ENCODE results near the gene POGZ. TPM values are rescaled to one million over a fixed set of nuclear protein-coding genes. Genes with fewer than 3 reads are reported as not detected.

Gene POGZ
- total RNA-seq, 1 experiment from 2014 or later, result 102 TPM

GRCh38 chr1:151444783-151445177, 14.5 kb downstream of the POGZ start:
- no peak overlapping the region for H3K56ac ChIP-seq (ENCODE audit: insufficient read length, low read depth, low read length)
- no peak overlapping the region for H2BK5ac ChIP-seq (ENCODE audit: insufficient read length, low read length)
- no peak overlapping the region for H3K9ac ChIP-seq (ENCODE audit: extremely low read depth, insufficient read length, low read length)
- no peak overlapping the region for H3K27ac ChIP-seq (ENCODE audit: insufficient read length, low read depth, low read length)
- H3K18ac ChIP-seq (ENCODE audit: insufficient read length, low read depth, low read length), result no peak overlapping the region
- H3T11ph ChIP-seq (ENCODE audit: low read length), result no peak overlapping the region
- H3K79me2 ChIP-seq (ENCODE audit: insufficient read depth, low read length), result peaks cover 50% of the 10 kb centered on the region; the same call in 1 of the 2 replicates
- no peak overlapping the region for H2BK12ac ChIP-seq (ENCODE audit: insufficient read length, low read depth, low read length)
- H3K27me3 ChIP-seq (ENCODE audit: insufficient read depth, low read length), result no peaks in the 10 kb centered on the region
- H3K23me2 ChIP-seq (ENCODE audit: insufficient read length, low read depth, low read length, poor library complexity, severe bottlenecking), result no peaks in the 10 kb centered on the region
- H2AK5ac ChIP-seq (ENCODE audit: insufficient read length, low read length), result no peak overlapping the region
- no peak overlapping the region for H4K8ac ChIP-seq (replicated peaks; ENCODE audit: insufficient read length, low read depth, low read length)
- no peaks in the 10 kb centered on the region for H3K9me3 ChIP-seq (ENCODE audit: control insufficient read depth, low read depth, low read length)
- no peak for DNase-seq
- no peak overlapping the region for H2BK120ac ChIP-seq (ENCODE audit: low read depth, low read length, poor library complexity, severe bottlenecking)
- Mint-ChIP-seq H3K4me3 (no peak overlapping the region), H3K27ac (peak overlapping the region in 2 of 3 experiments; percentile 10 to 94; a peak in 3 of 7 replicates), H3K36me3 (ENCODE audit: insufficient read depth in 1 of 3, low read depth in 3 of 3) (peaks cover 5 to 26% (median 21%) of the 10 kb centered on the region in 3 experiments; a peak in 5 of 7 replicates), H3K27me3 (ENCODE audit: low read depth) (no peaks in the 10 kb centered on the region), H3K4me1 (peaks cover 7 to 16% of the 10 kb centered on the region in 2 experiments), H3K9me3 (no peaks in the 10 kb centered on the region)
- H2AFZ ChIP-seq (ENCODE audit: low read length), result no peak overlapping the region
- H3K79me1 ChIP-seq (ENCODE audit: insufficient read depth, low read depth, low read length, poor library complexity, severe bottlenecking), result peaks cover 13% of the 10 kb centered on the region
- no peak overlapping the region for H3K23ac ChIP-seq (ENCODE audit: insufficient read length, low read depth, low read length)
- H3K14ac ChIP-seq (ENCODE audit: insufficient read depth, low read length), result no peak overlapping the region
- WGBS (ENCODE audit: extremely low coverage, insufficient read length, low lambda C conversion rate), result no CpG with 5 or more reads among the region's 4 CpGs
- H3K4me1 ChIP-seq (ENCODE audit: insufficient read depth, low read length), result no peaks in the 10 kb centered on the region
- H3K4me2 ChIP-seq (ENCODE audit: insufficient read depth, insufficient read length, low read length), result no peak overlapping the region
- no peak overlapping the region for H2BK15ac ChIP-seq (ENCODE audit: low read depth, low read length)
- TF ChIP-seq, protein P1, sequence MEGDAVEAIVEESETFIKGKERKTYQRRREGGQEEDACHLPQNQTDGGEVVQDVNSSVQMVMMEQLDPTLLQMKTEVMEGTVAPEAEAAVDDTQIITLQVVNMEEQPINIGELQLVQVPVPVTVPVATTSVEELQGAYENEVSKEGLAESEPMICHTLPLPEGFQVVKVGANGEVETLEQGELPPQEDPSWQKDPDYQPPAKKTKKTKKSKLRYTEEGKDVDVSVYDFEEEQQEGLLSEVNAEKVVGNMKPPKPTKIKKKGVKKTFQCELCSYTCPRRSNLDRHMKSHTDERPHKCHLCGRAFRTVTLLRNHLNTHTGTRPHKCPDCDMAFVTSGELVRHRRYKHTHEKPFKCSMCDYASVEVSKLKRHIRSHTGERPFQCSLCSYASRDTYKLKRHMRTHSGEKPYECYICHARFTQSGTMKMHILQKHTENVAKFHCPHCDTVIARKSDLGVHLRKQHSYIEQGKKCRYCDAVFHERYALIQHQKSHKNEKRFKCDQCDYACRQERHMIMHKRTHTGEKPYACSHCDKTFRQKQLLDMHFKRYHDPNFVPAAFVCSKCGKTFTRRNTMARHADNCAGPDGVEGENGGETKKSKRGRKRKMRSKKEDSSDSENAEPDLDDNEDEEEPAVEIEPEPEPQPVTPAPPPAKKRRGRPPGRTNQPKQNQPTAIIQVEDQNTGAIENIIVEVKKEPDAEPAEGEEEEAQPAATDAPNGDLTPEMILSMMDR (conservative IDR thresholded peaks at IDR 0.05), result no peak
- no peak overlapping the region for H4K5ac ChIP-seq (ENCODE audit: insufficient read length, low read depth, low read length)
- H4K91ac ChIP-seq (ENCODE audit: insufficient read length, low read depth, low read length), result no peak overlapping the region
- no peak overlapping the region for H3K4ac ChIP-seq (ENCODE audit: low read depth, low read length)
- H2BK20ac ChIP-seq (ENCODE audit: low read depth, low read length, poor library complexity, severe bottlenecking), result no peak overlapping the region
- H4K20me1 ChIP-seq (ENCODE audit: control insufficient read depth, insufficient read depth, insufficient read length), result no peaks in the 10 kb centered on the region

All from H9 (cell line).